Prostate gland (tissue), 2 donors: Measurements from ENCODE around the gene AGPAT4. TPM values are rescaled to one million over a fixed set of nuclear protein-coding genes. Genes with fewer than 3 reads are reported as not detected.
"Not testable (repeated sequence)": the region's sequence is repeated elsewhere in the genome, so short reads cannot be mapped to it uniquely, and the experiment has no call there.

Experiments
- DNase-seq: peaks from one replicate; pipeline ENCODE4 v3.0.0-alpha.2; 2019; ENCODE audit warnings: low spot score
- H3K27ac ChIP-seq, 2 donors: fragments of 200-600 bp; sonication (generic); 2 replicates each; pipeline ENCODE4 v1.5.1; 2017 to 2019
- H3K27me3 ChIP-seq: fragments of 200-600 bp; sonication (generic); replicated peaks from 2 replicates; pipeline ENCODE4 v1.5.1; 2019; ENCODE audit not compliant: insufficient read depth
- H3K36me3 ChIP-seq, 2 donors: fragments of 200-600 bp; sonication (generic); 1 replicate in 1 of 2; 2 replicates in 1 of 2; pipeline versions ENCODE4 v1.5.1 to v1.8.1; 2017 to 2019
- H3K4me1 ChIP-seq: fragments of 200-600 bp; sonication (generic); replicated peaks from 2 replicates; pipeline ENCODE4 v1.5.1; 2019
- H3K4me3 ChIP-seq, 2 donors: fragments of 200-600 bp; sonication (generic); 2 replicates each; pipeline ENCODE4 v1.5.1; 2017 to 2019
- H3K9me3 ChIP-seq: fragments of 200-600 bp; sonication (generic); 2 replicates; pipeline ENCODE4 v1.5.1; 2017
- POLR2A ChIP-seq: fragments of 450-650 bp; IDR thresholded peaks from one replicate; pipeline ENCODE4 v1.6.1; 2016; ENCODE audit warnings: antibody characterized with exemption, mild to moderate bottlenecking
- POLR2AphosphoS5 ChIP-seq: sonication (generic); formaldehyde crosslinking; IDR thresholded peaks from one replicate; pipeline ENCODE4 v1.6.1; 2017; ENCODE audit warnings: antibody characterized with exemption
- WGBS: methylation state at CpG from one replicate; pipeline ENCODE4 v1.1.5; 2018; 5-methylcytosine and 5-hydroxymethylcytosine counted together
- intact Hi-C: fragments of 100-400 bp; cut with DNase I; formaldehyde crosslinking; loops from one replicate; pipeline ENCODE4 v1.14.2; 2022
- total RNA-seq, 2 donors: library from RNA; depleted of rRNA; stranded (reverse); fragments of >200 nt; gene quantifications; one replicate each; pipeline ENCODE4 v1.1.0, GENCODE V29; 2016
- TF ChIP-seq, protein P1 (sequence below), 4 experiments: fragments of 200-600 bp in 2 of 4; fragments of 450-650 bp in 2 of 4; sonication (generic) in 2 of 4; IDR thresholded peaks; 1 replicate in 3 of 4; 2 replicates in 1 of 4; pipeline ENCODE4 v1.5.1; 2016 to 2019; ENCODE audit warnings: antibody characterized with exemption in 4 of 4, mild to moderate bottlenecking in 2 of 4, moderate library complexity in 2 of 4

AGPAT4 gene
- total RNA-seq = 1 to 10 TPM; 1.7 to 4.2 TPM

DNA sequence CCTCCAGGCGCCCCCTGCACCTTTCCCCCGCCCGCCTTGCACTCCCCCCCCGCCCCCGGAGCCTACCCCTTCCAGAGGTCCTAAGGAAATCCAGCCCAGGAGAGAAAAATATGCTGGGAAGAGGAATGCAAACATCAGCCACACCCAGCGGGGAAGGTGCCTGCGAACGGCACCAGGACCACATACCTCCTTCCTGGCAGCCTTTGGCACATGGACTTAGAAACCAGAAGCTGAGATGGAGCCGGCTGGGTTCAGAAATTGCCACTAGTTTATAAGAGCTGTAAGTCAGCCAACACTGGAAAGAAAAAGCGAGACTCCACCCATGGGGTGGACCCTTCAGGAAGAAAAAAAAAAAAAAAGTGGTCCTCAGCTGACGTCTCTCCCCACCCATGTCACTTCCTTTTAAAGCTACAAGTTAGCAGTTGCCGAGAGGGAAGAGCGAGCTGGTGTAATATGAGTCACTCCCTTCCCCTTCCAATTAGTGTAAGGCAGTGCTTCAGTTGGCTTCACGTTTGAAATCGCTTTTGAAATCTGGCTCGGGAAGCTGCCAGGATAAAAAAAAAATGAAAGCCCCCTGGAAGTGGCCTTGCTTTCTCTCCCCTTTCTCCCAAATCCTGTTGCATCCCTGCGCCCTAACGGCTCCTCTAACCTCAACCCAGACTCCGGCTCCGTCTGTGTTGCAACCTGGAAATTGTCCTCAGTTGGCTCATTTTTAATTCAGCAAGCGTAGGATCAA, at the start of gene AGPAT4:
Gene AGPAT4 (minus strand): TSS at position 310 of the 736 bp plus-strand sequence. CDS start 41,848 bp downstream, outside the sequence.
- H3K9me3 ChIP-seq = no peaks in the 10 kb centered on the region
- H3K4me1 ChIP-seq = no peaks in the 10 kb centered on the region
- intact Hi-C loops = loop anchor here (5.0 to 10.0 kb wide), 2 partner anchors 47 to 279 kb away; partner anchors contain the start of gene MAP3K4
- peak; percentile 57 for DNase-seq
- H3K27ac ChIP-seq = peak within 1 kb of the TSS; percentile 52 to 63
- H3K36me3 ChIP-seq = no peaks in the 10 kb centered on the region
- H3K27me3 ChIP-seq = peaks cover 2% of the 10 kb centered on the region
- H3K4me3 ChIP-seq = peak within 1 kb of the TSS; percentile 36 to 39
- under 1% methylated on average over 21 of the region's 21 CpGs for WGBS
- TF ChIP-seq, protein P1, sequence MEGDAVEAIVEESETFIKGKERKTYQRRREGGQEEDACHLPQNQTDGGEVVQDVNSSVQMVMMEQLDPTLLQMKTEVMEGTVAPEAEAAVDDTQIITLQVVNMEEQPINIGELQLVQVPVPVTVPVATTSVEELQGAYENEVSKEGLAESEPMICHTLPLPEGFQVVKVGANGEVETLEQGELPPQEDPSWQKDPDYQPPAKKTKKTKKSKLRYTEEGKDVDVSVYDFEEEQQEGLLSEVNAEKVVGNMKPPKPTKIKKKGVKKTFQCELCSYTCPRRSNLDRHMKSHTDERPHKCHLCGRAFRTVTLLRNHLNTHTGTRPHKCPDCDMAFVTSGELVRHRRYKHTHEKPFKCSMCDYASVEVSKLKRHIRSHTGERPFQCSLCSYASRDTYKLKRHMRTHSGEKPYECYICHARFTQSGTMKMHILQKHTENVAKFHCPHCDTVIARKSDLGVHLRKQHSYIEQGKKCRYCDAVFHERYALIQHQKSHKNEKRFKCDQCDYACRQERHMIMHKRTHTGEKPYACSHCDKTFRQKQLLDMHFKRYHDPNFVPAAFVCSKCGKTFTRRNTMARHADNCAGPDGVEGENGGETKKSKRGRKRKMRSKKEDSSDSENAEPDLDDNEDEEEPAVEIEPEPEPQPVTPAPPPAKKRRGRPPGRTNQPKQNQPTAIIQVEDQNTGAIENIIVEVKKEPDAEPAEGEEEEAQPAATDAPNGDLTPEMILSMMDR (IDR thresholded peaks at IDR 0.05) = no peak
- TF ChIP-seq POLR2A = peak; percentile 48
- TF ChIP-seq POLR2AphosphoS5 = peak; percentile 87

- DNase-seq = no peak
Measured at GRCh38 chr6:161319231-161319630, 45.4 kb upstream of the AGPAT4 start.

DNA sequence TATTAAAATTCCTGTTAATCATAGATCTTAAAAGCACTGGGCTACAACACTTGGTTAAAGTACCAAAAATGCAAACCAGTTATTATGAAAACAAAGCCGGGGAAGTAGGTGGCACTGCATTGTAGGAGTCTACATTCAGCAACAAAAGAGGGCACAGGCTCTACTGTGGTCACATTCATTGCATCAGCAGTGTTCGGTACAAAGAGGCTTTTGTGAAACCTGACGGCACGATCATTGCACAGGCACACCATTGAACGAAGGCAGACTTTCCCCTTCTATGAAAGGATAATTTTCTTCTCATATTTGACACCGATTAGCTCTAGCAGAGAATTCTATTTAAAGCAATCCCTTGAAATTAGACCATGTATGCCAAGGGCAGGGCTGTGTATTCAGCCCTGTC, 44.6 kb upstream of the AGPAT4 start:
- Histone ChIP-seq H3K27me3 (no peaks in the 10 kb centered on the region), H3K4me3 (no peak overlapping the region), H3K9me3 (no peaks in the 10 kb centered on the region), H3K27ac (no peak overlapping the region), H3K36me3 (no peaks in the 10 kb centered on the region), H3K4me1 (no peaks in the 10 kb centered on the region)
- 37% methylated on average over 6 of the region's 6 CpGs for WGBS
- TF ChIP-seq POLR2A = no peak
- TF ChIP-seq, protein P1 (IDR thresholded peaks at IDR 0.05) = no peak
- TF ChIP-seq POLR2AphosphoS5 = no peak
- intact Hi-C loops = no loop called here
- no peak for DNase-seq

More at GRCh38 chr6:161319231-161319630, 45.4 kb upstream of the AGPAT4 start:
- Histone ChIP-seq H3K9me3 (no peaks in the 10 kb centered on the region), H3K27ac (no peak overlapping the region), H3K36me3 (no peaks in the 10 kb centered on the region), H3K27me3 (no peaks in the 10 kb centered on the region), H3K4me3 (no peak overlapping the region), H3K4me1 (no peaks in the 10 kb centered on the region)
- intact Hi-C loops = no loop called here
- TF ChIP-seq POLR2AphosphoS5 = no peak
- TF ChIP-seq, protein P1 (IDR thresholded peaks at IDR 0.05) = no peak
- no peak for TF ChIP-seq POLR2A
- WGBS = 44% methylated on average over 2 of the region's 2 CpGs

DNA sequence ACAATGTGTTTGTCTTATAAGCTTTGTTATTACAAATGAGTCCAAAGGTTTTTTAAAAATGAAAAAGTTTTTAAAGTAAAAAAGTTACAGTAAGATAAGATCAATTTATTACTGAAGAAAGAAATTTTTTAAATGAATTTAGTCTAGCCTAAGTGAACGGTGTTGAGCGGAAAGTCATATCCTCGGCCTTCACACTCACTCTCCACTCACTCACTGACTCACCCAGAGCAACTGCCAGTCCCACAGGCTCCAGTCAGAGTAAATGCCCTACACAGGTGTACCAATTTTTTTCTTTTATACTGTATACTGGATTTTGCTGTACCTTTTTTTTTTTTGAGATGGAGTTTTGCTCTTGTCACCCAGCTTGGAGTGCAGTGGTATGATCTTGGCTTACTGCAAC, 42.7 kb upstream of the AGPAT4 start:
- Histone ChIP-seq H3K9me3 (no peaks in the 10 kb centered on the region), H3K36me3 (no peaks in the 10 kb centered on the region), H3K27me3 (no peaks in the 10 kb centered on the region), H3K4me1 (no peaks in the 10 kb centered on the region), H3K4me3 (no peak overlapping the region), H3K27ac (no peak overlapping the region)
- intact Hi-C loops = no loop called here
- 97% methylated on average over 3 of the region's 3 CpGs for WGBS
- TF ChIP-seq POLR2AphosphoS5 (no peak), POLR2A (no peak)
- TF ChIP-seq, protein P1 (IDR thresholded peaks at IDR 0.05) = no peak
- no peak for DNase-seq

DNA sequence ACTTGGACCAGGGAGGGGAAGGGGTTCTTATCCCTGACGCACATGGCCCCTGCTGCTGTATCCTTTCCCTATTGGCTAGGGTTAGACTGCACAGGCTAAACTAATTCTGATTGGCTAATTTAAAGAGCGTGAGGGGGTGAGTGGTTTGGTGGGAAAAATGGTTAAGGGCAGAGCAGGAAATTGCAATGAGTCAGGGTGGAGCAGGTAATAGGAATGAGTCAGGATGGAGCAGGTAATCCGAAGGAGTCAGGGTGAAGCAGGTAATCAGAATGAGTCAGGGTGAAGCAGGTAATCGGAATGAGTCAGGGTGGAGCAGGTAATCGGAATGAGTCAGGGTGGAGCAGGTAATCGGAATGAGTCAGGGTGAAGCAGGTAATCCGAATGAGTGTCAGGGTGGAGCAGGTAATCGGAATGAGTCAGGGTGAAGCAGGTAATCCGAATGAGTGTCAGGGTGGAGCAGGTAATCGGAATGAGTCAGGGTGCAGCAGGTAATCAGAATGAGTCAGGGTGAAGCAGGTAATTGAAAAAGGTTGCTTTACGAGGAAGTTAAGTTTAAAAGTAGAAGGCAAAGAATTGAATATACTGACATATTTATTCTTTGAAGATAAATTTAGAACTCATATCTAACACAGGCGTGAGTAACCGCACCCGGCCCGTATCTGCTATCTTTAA, 41.5 kb upstream of the AGPAT4 start:
- H3K4me1 ChIP-seq, H3K9me3 ChIP-seq, H3K4me3 ChIP-seq, H3K36me3 ChIP-seq, H3K27ac ChIP-seq, H3K27me3 ChIP-seq, DNase-seq, intact Hi-C loops: not testable (repeated sequence)
- WGBS = 95% methylated on average over 15 of the region's 15 CpGs

- intact Hi-C loops, H3K4me3 ChIP-seq, H3K27me3 ChIP-seq, H3K36me3 ChIP-seq, H3K9me3 ChIP-seq, H3K4me1 ChIP-seq, DNase-seq, H3K27ac ChIP-seq: not testable (repeated sequence)
- 98% methylated on average over 20 of the region's 20 CpGs for WGBS
Measured at GRCh38 chr6:161314541-161315245, 40.8 kb upstream of the AGPAT4 start.
